Vagina (tissue), 2 donors: ENCODE results near the gene BCL7C. TPM values are rescaled to one million over a fixed set of nuclear protein-coding genes. Genes with fewer than 3 reads are reported as not detected.

ENCODE experiments used
- DNase-seq, 2 donors: peaks; one replicate each; pipeline ENCODE4 v3.0.0-alpha.2; 2017; ENCODE audit errors: extremely low spot score in 2 of 2
- H3K27ac ChIP-seq: fragments of 200-600 bp; sonication (generic); one replicate; pipeline ENCODE4 v1.5.1; 2019
- H3K27me3 ChIP-seq: fragments of 200-600 bp; sonication (generic); one replicate; pipeline ENCODE4 v1.5.1; 2019
- H3K36me3 ChIP-seq, 2 donors: fragments of 200-600 bp; sonication (generic); one replicate each; pipeline ENCODE4 v1.5.1; 2017 to 2019
- H3K4me1 ChIP-seq: fragments of 200-600 bp; sonication (generic); one replicate; pipeline ENCODE4 v1.5.1; 2019
- H3K4me3 ChIP-seq, 2 donors: fragments of 200-600 bp; sonication (generic); 1 replicate in 1 of 2; 2 replicates in 1 of 2; pipeline ENCODE4 v1.5.1; 2016 to 2019
- H3K9me3 ChIP-seq: fragments of 200-600 bp; sonication (generic); one replicate; pipeline ENCODE4 v1.5.1; 2019
- POLR2A ChIP-seq, 2 donors: fragments of 450-650 bp; IDR thresholded peaks; one replicate each; pipeline ENCODE4 v1.6.1; 2017; ENCODE audit warnings: antibody characterized with exemption in 2 of 2, mild to moderate bottlenecking in 2 of 2, moderate library complexity in 2 of 2
- POLR2AphosphoS5 ChIP-seq, 2 donors: sonication (generic); formaldehyde crosslinking; IDR thresholded peaks; one replicate each; pipeline ENCODE4 v1.9.0; 2017; ENCODE audit warnings: antibody characterized with exemption in 2 of 2, mild to moderate bottlenecking in 2 of 2, low read depth in 1 of 2; ENCODE audit not compliant: insufficient read depth in 1 of 2
- intact Hi-C: fragments of 100-400 bp; cut with DNase I; formaldehyde crosslinking; loops from one replicate; pipeline ENCODE4 v1.15.1; 2023
- total RNA-seq: library from RNA; depleted of rRNA; stranded (reverse); fragments of >200 nt; gene quantifications from one replicate; pipeline ENCODE4 v1.2.3, GENCODE V29; 2016
- TF ChIP-seq, protein P1 (sequence below), 3 experiments: fragments of 450-650 bp in 2 of 3; fragments of 200-600 bp in 1 of 3; sonication (generic) in 1 of 3; IDR thresholded peaks; one replicate each; pipeline ENCODE4 v1.5.1; 2017 to 2019; ENCODE audit warnings: antibody characterized with exemption in 3 of 3, mild to moderate bottlenecking in 2 of 3, moderate library complexity in 2 of 3

BCL7C gene
- total RNA-seq, 1 donor from 2014 or later, result 38.1 TPM

- Histone ChIP-seq H3K9me3 (no peaks in the 10 kb centered on the region), H3K27me3 (no peaks in the 10 kb centered on the region), H3K4me1 (peaks cover 47% of the 10 kb centered on the region), H3K27ac (no peak overlapping the region), H3K4me3 (no peak overlapping the region), H3K36me3 (no peaks in the 10 kb centered on the region)
- no peak for DNase-seq
- TF ChIP-seq POLR2A (IDR thresholded peaks at IDR 0.05) (no peak), POLR2AphosphoS5 (IDR thresholded peaks at IDR 0.05; ENCODE audit: insufficient read depth in 1 of 2, low read depth in 1 of 2) (no peak)
- TF ChIP-seq, protein P1, sequence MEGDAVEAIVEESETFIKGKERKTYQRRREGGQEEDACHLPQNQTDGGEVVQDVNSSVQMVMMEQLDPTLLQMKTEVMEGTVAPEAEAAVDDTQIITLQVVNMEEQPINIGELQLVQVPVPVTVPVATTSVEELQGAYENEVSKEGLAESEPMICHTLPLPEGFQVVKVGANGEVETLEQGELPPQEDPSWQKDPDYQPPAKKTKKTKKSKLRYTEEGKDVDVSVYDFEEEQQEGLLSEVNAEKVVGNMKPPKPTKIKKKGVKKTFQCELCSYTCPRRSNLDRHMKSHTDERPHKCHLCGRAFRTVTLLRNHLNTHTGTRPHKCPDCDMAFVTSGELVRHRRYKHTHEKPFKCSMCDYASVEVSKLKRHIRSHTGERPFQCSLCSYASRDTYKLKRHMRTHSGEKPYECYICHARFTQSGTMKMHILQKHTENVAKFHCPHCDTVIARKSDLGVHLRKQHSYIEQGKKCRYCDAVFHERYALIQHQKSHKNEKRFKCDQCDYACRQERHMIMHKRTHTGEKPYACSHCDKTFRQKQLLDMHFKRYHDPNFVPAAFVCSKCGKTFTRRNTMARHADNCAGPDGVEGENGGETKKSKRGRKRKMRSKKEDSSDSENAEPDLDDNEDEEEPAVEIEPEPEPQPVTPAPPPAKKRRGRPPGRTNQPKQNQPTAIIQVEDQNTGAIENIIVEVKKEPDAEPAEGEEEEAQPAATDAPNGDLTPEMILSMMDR (IDR thresholded peaks at IDR 0.05), result no peak
- intact Hi-C loops, result loop anchor here (5.0 kb wide), 1 partner anchor 58 kb away; no protein-coding TSS in a partner anchor
Measured at GRCh38 chr16:30900588-30900987, 6.7 kb upstream of the BCL7C start.

- TF ChIP-seq, protein P1 (IDR thresholded peaks at IDR 0.05), result no peak
- no peak for TF ChIP-seq POLR2AphosphoS5 (IDR thresholded peaks at IDR 0.05; ENCODE audit: insufficient read depth in 1 of 2, low read depth in 1 of 2)
- TF ChIP-seq POLR2A (IDR thresholded peaks at IDR 0.05), result no peak
- intact Hi-C loops, result loop anchor here (5.0 kb wide), 1 partner anchor 57 kb away; no protein-coding TSS in a partner anchor
- peaks cover 55% of the 10 kb centered on the region for H3K4me1 ChIP-seq
Measured at GRCh38 chr16:30899794-30900193, 5.9 kb upstream of the BCL7C start.

DNA sequence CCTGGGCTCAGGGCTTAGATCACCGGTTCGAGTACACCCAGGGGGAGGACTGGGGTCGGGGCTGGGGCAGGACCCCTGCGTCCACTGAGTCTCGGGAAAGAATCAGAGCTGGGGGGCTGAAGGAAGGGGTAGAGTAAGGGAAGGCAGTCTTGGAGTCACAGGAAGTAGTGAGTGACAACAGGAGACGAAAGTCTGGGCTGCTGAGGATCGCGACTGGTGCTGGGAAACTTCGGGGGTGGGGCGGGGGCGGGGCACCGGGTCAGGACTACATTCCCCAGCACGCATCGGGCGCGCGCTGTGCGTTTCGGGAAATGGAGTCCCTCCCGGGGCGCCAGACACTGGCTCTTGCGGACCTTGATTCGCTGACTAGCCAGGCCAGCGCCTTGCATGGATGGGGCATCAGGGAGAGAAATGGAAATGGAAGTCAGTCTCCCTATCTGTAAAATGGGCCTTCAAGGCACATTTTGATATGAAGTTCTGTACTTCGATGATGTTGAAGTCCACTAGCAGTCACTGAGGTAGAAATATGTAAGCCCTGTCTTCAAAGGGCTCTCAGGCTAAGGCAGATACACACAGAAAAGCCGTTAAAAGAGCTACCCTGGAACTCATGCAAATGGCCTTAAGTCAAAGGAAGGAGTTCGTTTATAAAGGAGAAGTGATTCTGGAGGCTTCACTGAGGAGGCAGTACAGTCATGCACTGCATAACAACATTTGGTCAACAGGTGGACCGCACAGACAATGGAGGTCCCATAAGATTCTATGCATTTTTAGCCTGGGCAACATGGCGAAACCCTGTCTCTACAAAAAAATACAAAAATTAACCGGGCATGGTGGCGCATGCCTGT is 3.2 kb upstream of the BCL7C start:
- no peaks in the 10 kb centered on the region for H3K36me3 ChIP-seq
- TF ChIP-seq, protein P1 (IDR thresholded peaks at IDR 0.05), result no peak
- TF ChIP-seq POLR2A (IDR thresholded peaks at IDR 0.05), result peak in 1 of 2 donors; percentile 38
- TF ChIP-seq POLR2AphosphoS5 (IDR thresholded peaks at IDR 0.05; ENCODE audit: insufficient read depth in 1 of 2, low read depth in 1 of 2), result peak; percentile 1 to 75
- H3K4me1 ChIP-seq, result peaks cover 60% of the 10 kb centered on the region
- peak overlapping the region; percentile 63 to 78 for H3K4me3 ChIP-seq
- no peak for DNase-seq
- no peaks in the 10 kb centered on the region for H3K27me3 ChIP-seq
- H3K27ac ChIP-seq, result peak overlapping the region; percentile 100
- H3K9me3 ChIP-seq, result no peaks in the 10 kb centered on the region
- intact Hi-C loops, result no loop called here

More at GRCh38 chr16:30899794-30900193, 5.9 kb upstream of the BCL7C start:
- Histone ChIP-seq H3K27me3 (no peaks in the 10 kb centered on the region), H3K36me3 (no peaks in the 10 kb centered on the region), H3K4me3 (no peak overlapping the region), H3K27ac (no peak overlapping the region), H3K9me3 (no peaks in the 10 kb centered on the region)
- DNase-seq, result no peak

- intact Hi-C loops, result no loop called here
- no peaks in the 10 kb centered on the region for H3K27me3 ChIP-seq
- no peak for DNase-seq
Measured at GRCh38 chr16:30896261-30896888, 2.5 kb upstream of the BCL7C start, which contains the start of gene CTF1. Gene CTF1 (plus strand): TSS chr16:30896614. CDS start chr16:30896644, 30 bp downstream.

More at GRCh38 chr16:30896261-30896888, 2.5 kb upstream of the BCL7C start, which contains the start of gene CTF1:
- H3K4me3 ChIP-seq, result peak within 1 kb of the TSS; percentile 63 to 78
- H3K4me1 ChIP-seq, result peaks cover 56% of the 10 kb centered on the region
- H3K27ac ChIP-seq, result peak within 1 kb of the TSS; percentile 100
- no peaks in the 10 kb centered on the region for H3K9me3 ChIP-seq
- TF ChIP-seq POLR2AphosphoS5 (IDR thresholded peaks at IDR 0.05; ENCODE audit: insufficient read depth in 1 of 2, low read depth in 1 of 2), result peak; percentile 65 to 93
- no peak for TF ChIP-seq POLR2A (IDR thresholded peaks at IDR 0.05)
- TF ChIP-seq, protein P1 (IDR thresholded peaks at IDR 0.05), result no peak
- peaks cover 0 to 5% of the 10 kb centered on the region in 2 donors for H3K36me3 ChIP-seq
